B cell (primary cell): Measurements from ENCODE around the gene ARL6IP4. TPM values are rescaled to one million over a fixed set of nuclear protein-coding genes. Genes with fewer than 3 reads are reported as not detected.
A peak's percentile ranks its signal among the peaks of the same experiment; 100 is the strongest.

Source experiments
- ATAC-seq: fragments of 200-7000 bp; cut with Tn5 transposase; one replicate; pipeline ENCODE4 v1.10.0; 2021; ENCODE audit warnings: low read depth, mild to moderate bottlenecking, moderate number of reproducible peaks, moderate library complexity
- CTCF ChIA-PET: fragments of 350-600 bp; sonication (Branson Sonifier 250); formaldehyde crosslinking; loops from one replicate; lab custom pipeline; 2021; ENCODE audit warnings: antibody characterized with exemption, inconsistent platforms; lab: Charles Lee
- POLR2A ChIA-PET: fragments of 350-600 bp; sonication (Branson Sonifier 250); formaldehyde crosslinking; loops from one replicate; lab custom pipeline; 2021; ENCODE audit warnings: antibody characterized with exemption; lab: Charles Lee
- DNase-seq: peaks from one replicate; pipeline ENCODE4 v3.0.0; 2013
- H2AFZ ChIP-seq: 2 replicates; pipeline ENCODE4 v1.6.1; 2012; ENCODE audit warnings: mild to moderate bottlenecking, low read depth, low read length; ENCODE audit not compliant: insufficient read depth, poor library complexity, severe bottlenecking
- H3K27ac ChIP-seq, 2 donors: 1 replicate in 1 of 2; 2 replicates in 1 of 2; pipeline ENCODE4 v1.5.1; 2012 to 2013; ENCODE audit warnings: low read length in 2 of 2, mild to moderate bottlenecking in 2 of 2, moderate library complexity in 1 of 2
- H3K27me3 ChIP-seq, 4 experiments: fragments of 200-600 bp in 1 of 4; sonication (generic) in 1 of 4; replicated peaks in 1 of 4; 1 replicate in 2 of 4; 2 replicates in 2 of 4; pipeline versions ENCODE4 v1.6.1 to v1.7.0; 2013 to 2016; ENCODE audit warnings: low read length in 3 of 4, mild to moderate bottlenecking in 2 of 4, mixed read lengths in 1 of 4, moderate library complexity in 1 of 4; ENCODE audit not compliant: insufficient read depth in 4 of 4, control insufficient read depth in 3 of 4; ENCODE audit errors: control extremely low read depth in 1 of 4
- H3K36me3 ChIP-seq, 2 experiments: replicated peaks in 1 of 2; 1 replicate in 1 of 2; 2 replicates in 1 of 2; pipeline versions ENCODE4 v1.6.1 to v1.7.1; 2013; ENCODE audit warnings: low read length in 1 of 2; ENCODE audit not compliant: insufficient read depth in 2 of 2, control insufficient read depth in 1 of 2; ENCODE audit errors: control extremely low read depth in 1 of 2, extremely low read depth in 1 of 2
- H3K4me1 ChIP-seq, 2 donors: fragments of 200-600 bp in 1 of 2; sonication (generic) in 1 of 2; 1 replicate in 1 of 2; 2 replicates in 1 of 2; pipeline versions ENCODE4 v1.5.1 to v1.6.1; 2013 to 2017; ENCODE audit warnings: low read length in 2 of 2; ENCODE audit not compliant: control insufficient read depth in 2 of 2, insufficient read depth in 2 of 2
- H3K4me2 ChIP-seq: replicated peaks from 2 replicates; pipeline ENCODE3; 2012; ENCODE audit warnings: mild to moderate bottlenecking, low read depth, low read length; ENCODE audit not compliant: poor library complexity, severe bottlenecking
- H3K4me3 ChIP-seq, 5 experiments: fragments of 200-600 bp in 1 of 5; sonication (generic) in 1 of 5; 1 replicate in 3 of 5; 2 replicates in 2 of 5; pipeline versions ENCODE4 v1.5.1 to v1.7.0; 2011 to 2016; ENCODE audit warnings: low read length in 4 of 5, mild to moderate bottlenecking in 4 of 5, low read depth in 2 of 5, control low read depth in 1 of 5, moderate library complexity in 1 of 5; ENCODE audit not compliant: insufficient read depth in 1 of 5; ENCODE audit errors: control extremely low read depth in 1 of 5, extremely low read depth in 1 of 5
- H3K79me2 ChIP-seq: fragments of 200-600 bp; sonication (generic); one replicate; pipeline ENCODE4 v1.6.0; 2016; ENCODE audit warnings: low read length; ENCODE audit not compliant: control insufficient read depth, insufficient read depth
- H3K9ac ChIP-seq: fragments of 200-600 bp; sonication (generic); 2 replicates; pipeline ENCODE4 v1.6.1; 2017; ENCODE audit warnings: mild to moderate bottlenecking, low read length, moderate library complexity
- H3K9me3 ChIP-seq, 3 donors: one replicate each; pipeline versions ENCODE4 v1.6.1 to v1.7.1; 2013; ENCODE audit warnings: low read length in 2 of 3; ENCODE audit not compliant: control insufficient read depth in 2 of 3, insufficient read depth in 1 of 3; ENCODE audit errors: control extremely low read depth in 1 of 3
- H4K20me1 ChIP-seq: 2 replicates; pipeline ENCODE4 v1.6.0; 2012; ENCODE audit warnings: mild to moderate bottlenecking, low read length; ENCODE audit not compliant: insufficient read depth, control insufficient read depth, poor library complexity, severe bottlenecking
- H3K27ac Mint-ChIP-seq: one replicate; pipeline ENCODE4 v1.8.0; 2021; ENCODE audit warnings: mixed read lengths
- H3K27me3 Mint-ChIP-seq: one replicate; pipeline ENCODE4 v1.8.0; 2021; ENCODE audit warnings: mixed read lengths
- H3K4me1 Mint-ChIP-seq: one replicate; pipeline ENCODE4 v1.8.0; 2021; ENCODE audit warnings: mixed read lengths
- H3K4me3 Mint-ChIP-seq: one replicate; pipeline ENCODE4 v1.8.0; 2021; ENCODE audit warnings: mixed read lengths
- H3K9me3 Mint-ChIP-seq: one replicate; pipeline ENCODE4 v1.8.0; 2022; ENCODE audit warnings: mixed read lengths; ENCODE audit not compliant: insufficient read depth
- CTCF ChIP-seq: fragments of 200-600 bp; IDR thresholded peaks from one replicate; pipeline ENCODE4 v1.8.0; 2022; ENCODE audit warnings: antibody characterized with exemption, mild to moderate bottlenecking
- EZH2 ChIP-seq: IDR thresholded peaks from 2 replicates; pipeline ENCODE4 v1.6.1; 2012; ENCODE audit warnings: borderline replicate concordance, low read depth, mild to moderate bottlenecking, moderate library complexity, low read length; ENCODE audit not compliant: insufficient read depth, poor library complexity, severe bottlenecking
- WGBS: methylation state at CpG from one replicate; pipeline ENCODE4 v1.1.5; 2013; ENCODE audit warnings: missing lambda C conversion rate; ENCODE audit not compliant: insufficient coverage; 5-methylcytosine and 5-hydroxymethylcytosine counted together
- intact Hi-C: fragments of 100-400 bp; cut with micrococcal nuclease; formaldehyde crosslinking; loops from one replicate; pipeline ENCODE4 v1.10.0; 2022
- polyA plus RNA-seq: library from polyadenylated mRNA; depleted of rRNA; stranded (reverse); fragments of >200 nt; gene quantifications from 2 replicates; pipeline ENCODE4 v1.2.3, GENCODE V29; 2012
- total RNA-seq, 2 donors: library from RNA; stranded (reverse); fragments of 120-200 nt in 1 of 2; gene quantifications; 1 replicate in 1 of 2; 2 replicates in 1 of 2; pipeline versions ENCODE4 v1.2.3 to v1.2.4, GENCODE V29; 2013 to 2022

The ARL6IP4 gene
- total and polyA plus RNA-seq, 2 donors (not counting 1 experiment from before 2014, with no cell fraction given), result 165 to 274 TPM

- H3K4me3 ChIP-seq, result no peak overlapping the region
- CTCF ChIA-PET, result interaction anchor here (0.9 to 1.3 kb wide), 2 partner anchors 10 to 254 kb away, joined by 3 to 5 read pairs; partner anchors contain the start of gene OGFOD2
- H4K20me1 ChIP-seq, result peaks cover 27% of the 10 kb centered on the region
- no peak overlapping the region for H3K9ac ChIP-seq
- TF ChIP-seq EZH2 (no peak), CTCF (no peak)
- Mint-ChIP-seq H3K9me3 (no peaks in the 10 kb centered on the region), H3K27ac (peak overlapping the region; percentile 70), H3K27me3 (no peaks in the 10 kb centered on the region), H3K4me3 (peak overlapping the region; percentile 41), H3K4me1 (peaks cover 42% of the 10 kb centered on the region)
- 52% methylated on average over 7 of the region's 9 CpGs for WGBS
- H3K27ac ChIP-seq, result no peak overlapping the region
- H3K36me3 ChIP-seq, result peaks cover 0 to 17% of the 10 kb centered on the region in 2 experiments
- intact Hi-C loops, result no loop called here
- H3K9me3 ChIP-seq, result no peaks in the 10 kb centered on the region
- H2AFZ ChIP-seq, result no peak overlapping the region
- H3K4me2 ChIP-seq, result no peak overlapping the region
- peaks cover 24 to 39% of the 10 kb centered on the region in 2 donors for H3K4me1 ChIP-seq
- peaks cover 28% of the 10 kb centered on the region for H3K79me2 ChIP-seq
- no peaks in the 10 kb centered on the region for H3K27me3 ChIP-seq
- DNase-seq (no peak), ATAC-seq (no peak)
- POLR2A ChIA-PET, result no interaction called here
Observed at GRCh38 chr12:122983789-122984515, 3.5 kb downstream of the ARL6IP4 start.

GRCh38 chr12:122984612-122985337 is 4.3 kb downstream of the ARL6IP4 start:
- Histone ChIP-seq H3K36me3 (peaks cover 0 to 16% of the 10 kb centered on the region in 2 experiments), H3K4me1 (peaks cover 16 to 31% of the 10 kb centered on the region in 2 donors), H3K27ac (no peak overlapping the region), H3K4me2 (no peak overlapping the region), H3K27me3 (no peaks in the 10 kb centered on the region), H3K79me2 (peaks cover 20% of the 10 kb centered on the region), H3K9me3 (no peaks in the 10 kb centered on the region), H2AFZ (no peak overlapping the region), H3K4me3 (no peak overlapping the region), H3K9ac (no peak overlapping the region), H4K20me1 (peaks cover 27% of the 10 kb centered on the region)
- ATAC-seq (no peak), DNase-seq (no peak)
- Mint-ChIP-seq H3K27ac (peak overlapping the region; percentile 70), H3K4me3 (no peak overlapping the region), H3K27me3 (no peaks in the 10 kb centered on the region), H3K4me1 (peaks cover 36% of the 10 kb centered on the region), H3K9me3 (no peaks in the 10 kb centered on the region)
- no peak for TF ChIP-seq EZH2
- TF ChIP-seq CTCF, result no peak
- POLR2A ChIA-PET, result no interaction called here
- intact Hi-C loops, result no loop called here
- CTCF ChIA-PET, result interaction anchor here (0.9 to 1.3 kb wide), 2 partner anchors 10 to 253 kb away, joined by 3 to 5 read pairs; partner anchors contain the start of gene OGFOD2
- WGBS, result 57% methylated on average over 34 of the region's 34 CpGs
